PC-9 (cell line): Measurements from ENCODE around the gene KIF6. TPM values are rescaled to one million over a fixed set of nuclear protein-coding genes. Genes with fewer than 3 reads are reported as not detected.

Experiments used
- BruUV-seq: library from RNA; stranded (reverse); fragments of 400-500 nt; replicated peaks from 2 replicates; lab custom pipeline; 2021; lab: Mats Ljungman, UMichigan
- CTCF ChIA-PET: fragments of 300-600 bp; sonication (Branson Sonifier 250); formaldehyde crosslinking; loops from one replicate; lab custom pipeline; 2022; ENCODE audit warnings: antibody characterized with exemption; lab: Charles Lee
- POLR2A ChIA-PET: fragments of 300-600 bp; sonication (Branson Sonifier 250); formaldehyde crosslinking; loops from one replicate; lab custom pipeline; 2022; ENCODE audit warnings: antibody characterized with exemption; ENCODE audit not compliant: unreplicated experiment; lab: Charles Lee
- DNase-seq, 2 experiments: peaks; one replicate each; pipeline versions ENCODE4 v3.0.0 to v3.0.0-alpha.2; 2015 to 2022; ENCODE audit warnings: mixed read lengths in 1 of 2
- H2AFZ ChIP-seq: fragments of 200-600 bp; sonication (generic); 2 replicates; pipeline ENCODE4 v1.8.1; 2017; ENCODE audit warnings: antibody characterized with exemption
- H3F3A ChIP-seq: fragments of 200-600 bp; sonication (generic); 2 replicates; pipeline ENCODE4 v1.8.1; 2017; ENCODE audit warnings: antibody characterized with exemption, mild to moderate bottlenecking, low read depth; ENCODE audit not compliant: insufficient read depth
- H3K27ac ChIP-seq: fragments of 200-600 bp; sonication (generic); 2 replicates; pipeline ENCODE4 v1.6.1; 2016; ENCODE audit warnings: mixed run types
- H3K27me3 ChIP-seq: fragments of 200-600 bp; sonication (generic); 2 replicates; pipeline ENCODE4 v1.6.1; 2016; ENCODE audit warnings: low read depth, mixed run types; ENCODE audit not compliant: insufficient read depth
- H3K36me3 ChIP-seq: fragments of 200-600 bp; sonication (generic); 2 replicates; pipeline ENCODE4 v1.6.1; 2016; ENCODE audit warnings: low read depth, mixed run types
- H3K4me1 ChIP-seq: fragments of 200-600 bp; sonication (generic); replicated peaks from 2 replicates; pipeline ENCODE4 v1.6.1; 2016; ENCODE audit warnings: mixed run types; ENCODE audit not compliant: insufficient read depth
- H3K4me2 ChIP-seq: fragments of 200-600 bp; sonication (generic); 2 replicates; pipeline ENCODE4 v1.6.1; 2017; ENCODE audit warnings: mixed run types
- H3K4me3 ChIP-seq: fragments of 200-600 bp; sonication (generic); 2 replicates; pipeline ENCODE4 v1.6.1; 2016; ENCODE audit warnings: mixed run types
- H3K79me2 ChIP-seq: fragments of 200-600 bp; sonication (generic); 2 replicates; pipeline ENCODE4 v1.6.1; 2017; ENCODE audit warnings: low read depth, mixed run types
- H3K9me2 ChIP-seq: fragments of 200-600 bp; sonication (generic); 2 replicates; pipeline ENCODE4 v1.8.1; 2017; ENCODE audit warnings: mild to moderate bottlenecking; ENCODE audit not compliant: insufficient read depth
- H3K9me3 ChIP-seq: fragments of 200-600 bp; sonication (generic); 2 replicates; pipeline ENCODE4 v1.8.1; 2016; ENCODE audit warnings: low read depth; ENCODE audit not compliant: insufficient read depth
- H4K20me1 ChIP-seq: fragments of 200-600 bp; sonication (generic); 2 replicates; pipeline ENCODE4 v1.8.1; 2017; ENCODE audit not compliant: insufficient read depth
- CTCF ChIP-seq: fragments of 200-600 bp; sonication (generic); conservative IDR thresholded peaks from 2 replicates; pipeline ENCODE4 v1.6.1; 2017; ENCODE audit warnings: mixed run types, antibody characterized with exemption, mild to moderate bottlenecking, moderate library complexity
- EZH2 ChIP-seq: fragments of 200-600 bp; sonication (generic); IDR thresholded peaks from 2 replicates; pipeline ENCODE4 v1.8.0; 2017; ENCODE audit warnings: antibody characterized with exemption, low read depth
- intact Hi-C: fragments of 100-400 bp; cut with micrococcal nuclease; formaldehyde crosslinking; loops from one replicate; pipeline ENCODE4 v1.10.0; 2022; ENCODE audit not compliant: unreplicated experiment
- total RNA-seq: library from RNA; stranded (reverse); gene quantifications from 2 replicates; pipeline ENCODE4 v1.2.3, GENCODE V29; 2021

The KIF6 gene
- total RNA-seq, 1 experiment from 2014 or later = not detected

- no peaks in the 10 kb centered on the region for H3K9me3 ChIP-seq
- POLR2A ChIA-PET = no interaction called here
- H3K4me3 ChIP-seq = no peak overlapping the region
- H3K9me2 ChIP-seq = no peaks in the 10 kb centered on the region
- DNase-seq = no peak
- no peaks in the 10 kb centered on the region for H3K36me3 ChIP-seq
- TF ChIP-seq EZH2 (no peak), CTCF (no peak)
- CTCF ChIA-PET = no interaction called here
- intact Hi-C loops = no loop called here
- H3F3A ChIP-seq = no peaks in the 10 kb centered on the region
- no peak overlapping the region for H2AFZ ChIP-seq
- no peak overlapping the region for H3K27ac ChIP-seq
- H4K20me1 ChIP-seq = no peaks in the 10 kb centered on the region
- no peaks in the 10 kb centered on the region for H3K79me2 ChIP-seq
- H3K4me2 ChIP-seq = no peak overlapping the region
- no TSS peak for BruUV-seq
- H3K4me1 ChIP-seq = no peaks in the 10 kb centered on the region
- no peaks in the 10 kb centered on the region; the same call in 1 of the 2 replicates for H3K27me3 ChIP-seq
Observed at GRCh38 chr6:39566456-39566855, 158.8 kb downstream of the KIF6 start.

DNA sequence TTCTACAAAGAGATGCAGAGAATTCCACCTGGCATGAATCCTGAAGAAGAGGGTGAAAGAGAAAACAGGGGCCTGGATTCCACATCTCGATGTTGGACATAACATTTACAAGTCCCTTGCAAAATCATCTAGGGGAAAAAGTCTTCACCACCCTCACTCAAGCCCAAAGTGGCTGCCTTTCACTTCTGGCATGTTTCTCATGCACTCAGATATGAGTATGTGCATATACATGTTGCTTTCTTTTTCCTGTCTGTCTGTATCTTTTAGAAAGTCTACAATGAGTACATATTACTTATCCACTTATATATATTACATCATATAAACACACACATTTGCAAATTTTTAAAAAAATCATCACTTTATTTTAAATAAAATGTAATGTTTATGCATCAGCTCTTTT lies 159.3 kb downstream of the KIF6 start:
- CTCF ChIA-PET = no interaction called here
- BruUV-seq = no TSS peak
- Histone ChIP-seq H3F3A (no peaks in the 10 kb centered on the region), H3K79me2 (no peaks in the 10 kb centered on the region), H3K4me1 (no peaks in the 10 kb centered on the region), H4K20me1 (no peaks in the 10 kb centered on the region), H3K4me3 (no peak overlapping the region), H3K4me2 (no peak overlapping the region), H2AFZ (no peak overlapping the region), H3K27ac (no peak overlapping the region), H3K9me2 (no peaks in the 10 kb centered on the region), H3K36me3 (no peaks in the 10 kb centered on the region), H3K9me3 (no peaks in the 10 kb centered on the region), H3K27me3 (peaks cover 2% of the 10 kb centered on the region)
- POLR2A ChIA-PET = no interaction called here
- no peak for DNase-seq
- TF ChIP-seq CTCF = no peak
- TF ChIP-seq EZH2 = no peak
- intact Hi-C loops = no loop called here

DNA sequence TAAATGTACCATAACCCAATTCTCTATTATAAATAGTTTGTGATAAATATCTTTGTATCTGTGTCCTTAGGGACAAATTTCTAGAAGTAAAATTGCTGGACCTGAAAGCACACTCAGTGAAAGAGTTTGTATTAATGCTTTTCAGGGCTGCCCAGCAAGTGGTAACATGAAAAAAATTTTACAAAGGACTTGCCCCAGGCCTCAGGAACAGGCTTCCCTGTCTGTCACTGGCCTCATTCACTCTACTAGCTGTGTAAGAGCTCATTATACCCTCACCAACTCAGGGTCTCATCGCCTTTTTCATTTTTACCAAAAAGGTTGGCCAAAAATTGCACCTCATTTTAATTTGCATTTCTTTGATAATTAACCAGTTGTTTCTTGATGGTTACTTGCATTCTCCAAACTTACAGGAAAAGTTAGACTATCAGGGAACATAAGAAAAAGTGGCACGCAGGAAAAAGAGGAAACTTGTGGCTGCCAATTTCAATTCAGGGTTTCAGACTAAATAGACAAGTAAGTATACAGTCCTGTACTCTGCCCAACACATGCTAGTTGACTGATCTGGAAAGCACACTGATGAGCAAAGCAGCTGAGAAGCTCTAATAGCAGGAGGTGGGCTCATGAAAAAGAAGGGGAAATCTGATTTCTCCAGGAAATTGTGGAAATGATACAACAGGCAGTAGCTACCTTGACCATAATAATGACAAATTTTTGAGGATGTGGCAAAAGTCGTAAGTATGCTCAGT lies 161.5 kb downstream of the KIF6 start:
- H3K27ac ChIP-seq = no peak overlapping the region
- CTCF ChIA-PET = no interaction called here
- H3K4me1 ChIP-seq = no peaks in the 10 kb centered on the region
- intact Hi-C loops = no loop called here
- H3K27me3 ChIP-seq = peaks cover 12% of the 10 kb centered on the region
- H3K9me2 ChIP-seq = no peaks in the 10 kb centered on the region
- no peak overlapping the region for H3K4me2 ChIP-seq
- no peak for TF ChIP-seq EZH2
- TF ChIP-seq CTCF = no peak
- H4K20me1 ChIP-seq = no peaks in the 10 kb centered on the region
- H3K36me3 ChIP-seq = no peaks in the 10 kb centered on the region
- DNase-seq = no peak
- H3K4me3 ChIP-seq = no peak overlapping the region
- no peaks in the 10 kb centered on the region for H3F3A ChIP-seq
- no peaks in the 10 kb centered on the region for H3K9me3 ChIP-seq
- POLR2A ChIA-PET = no interaction called here
- BruUV-seq = no TSS peak
- H2AFZ ChIP-seq = no peak overlapping the region
- no peaks in the 10 kb centered on the region for H3K79me2 ChIP-seq
